ENCODE measurements around the gene CTSV. TPM values are rescaled to one million over a fixed set of nuclear protein-coding genes. Genes with fewer than 3 reads are reported as not detected.
A peak's percentile ranks its signal among the peaks of the same experiment; 100 is the strongest.
"Not testable (repeated sequence)": the region's sequence is repeated elsewhere in the genome, so short reads cannot be mapped to it uniquely, and the experiment has no call there.

CTSV gene
- under 1 TPM in 3 of 7 donors, not detected in 4; 0.09 to 0.30 (median 0.23) TPM for total RNA-seq
- under 1 TPM; 0.06 to 0.17 (median 0.07) TPM for polyA plus RNA-seq
- long read RNA-seq, donor 1: 0 reads
- long read RNA-seq, donor 2: 0 reads

DNA sequence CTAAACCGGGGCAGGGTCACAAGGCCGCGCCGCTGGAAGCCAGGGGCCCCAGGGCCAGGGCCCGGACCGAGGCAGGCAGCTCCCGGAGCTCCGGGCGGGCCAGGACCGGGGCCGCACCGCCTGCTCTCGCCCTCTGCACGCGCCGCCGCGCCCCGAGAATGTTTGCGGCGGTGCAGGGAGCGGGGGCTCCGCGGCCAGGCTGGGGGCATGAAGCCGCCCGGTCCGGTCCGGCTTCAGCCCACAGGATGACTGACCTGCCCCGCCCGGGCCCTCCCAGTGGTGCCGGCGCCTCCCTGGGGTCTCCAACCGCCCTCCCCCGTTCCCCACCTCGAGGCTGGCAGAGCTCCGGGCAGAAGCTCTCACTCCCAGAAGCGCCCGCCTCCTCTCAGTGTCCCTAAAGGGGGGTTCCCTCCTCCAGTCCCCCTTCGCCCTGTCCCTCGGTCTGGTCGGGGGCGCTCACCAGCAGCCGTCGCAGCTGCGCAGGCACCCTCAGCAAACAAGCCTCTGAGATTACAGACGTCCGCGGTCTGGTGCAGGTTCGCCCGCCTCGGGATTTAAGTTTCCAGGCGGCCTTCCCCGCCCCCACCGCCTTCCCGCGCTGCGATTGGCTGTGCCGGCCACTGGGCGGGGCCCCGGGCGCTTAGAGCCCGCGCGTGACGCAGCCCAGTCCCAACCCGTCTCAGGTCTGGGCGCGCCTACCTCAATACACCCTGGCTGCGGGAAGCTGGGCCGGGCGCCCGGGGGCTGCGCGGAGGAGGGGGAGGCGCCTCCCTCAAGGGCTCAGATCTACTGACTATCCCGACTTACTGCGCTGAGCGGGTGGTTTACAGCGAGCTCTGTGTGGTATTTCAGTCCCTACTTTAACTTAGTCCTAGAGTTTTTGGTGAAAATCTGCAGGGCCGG is at the start of gene CTSV:
TSS of gene CTSV (minus strand) at position 532 of the 903 bp plus-strand sequence. CDS start 1,099 bp downstream, outside the sequence.
- no peak within 1 kb of the TSS for H3K27ac ChIP-seq
- no peaks in the 10 kb centered on the region for H3K36me3 ChIP-seq
- intact Hi-C loops (cut with DNase I; ENCODE audit: low total_unique reads): no loop called here
- H3K27me3 ChIP-seq (replicated peaks in 1 of 7): peaks cover 0 to 76% (median 33%) of the 10 kb centered on the region in 7 donors
- H3K4me3 ChIP-seq: peak within 1 kb of the TSS; percentile 32 to 77 (median 52)
- peak; percentile 91 for DNase-seq
- H3K4me1 ChIP-seq: peaks cover 0 to 18% (median 14%) of the 10 kb centered on the region in 6 donors
- 2 to 5% (median 2%) methylated on average over 46 to 80 of the region's 80 CpGs for WGBS, 5 donors
- TF ChIP-seq, protein P1, sequence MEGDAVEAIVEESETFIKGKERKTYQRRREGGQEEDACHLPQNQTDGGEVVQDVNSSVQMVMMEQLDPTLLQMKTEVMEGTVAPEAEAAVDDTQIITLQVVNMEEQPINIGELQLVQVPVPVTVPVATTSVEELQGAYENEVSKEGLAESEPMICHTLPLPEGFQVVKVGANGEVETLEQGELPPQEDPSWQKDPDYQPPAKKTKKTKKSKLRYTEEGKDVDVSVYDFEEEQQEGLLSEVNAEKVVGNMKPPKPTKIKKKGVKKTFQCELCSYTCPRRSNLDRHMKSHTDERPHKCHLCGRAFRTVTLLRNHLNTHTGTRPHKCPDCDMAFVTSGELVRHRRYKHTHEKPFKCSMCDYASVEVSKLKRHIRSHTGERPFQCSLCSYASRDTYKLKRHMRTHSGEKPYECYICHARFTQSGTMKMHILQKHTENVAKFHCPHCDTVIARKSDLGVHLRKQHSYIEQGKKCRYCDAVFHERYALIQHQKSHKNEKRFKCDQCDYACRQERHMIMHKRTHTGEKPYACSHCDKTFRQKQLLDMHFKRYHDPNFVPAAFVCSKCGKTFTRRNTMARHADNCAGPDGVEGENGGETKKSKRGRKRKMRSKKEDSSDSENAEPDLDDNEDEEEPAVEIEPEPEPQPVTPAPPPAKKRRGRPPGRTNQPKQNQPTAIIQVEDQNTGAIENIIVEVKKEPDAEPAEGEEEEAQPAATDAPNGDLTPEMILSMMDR (IDR thresholded peaks at IDR 0.05 in 8 of 11, conservative IDR thresholded peaks at IDR 0.05 in 3 of 11): no peak
- TF ChIP-seq POLR2A (IDR thresholded peaks at IDR 0.05) (no peak), POLR2AphosphoS5 (IDR thresholded peaks at IDR 0.05) (peak; percentile 29 to 69 (median 67))
- H3K9me3 ChIP-seq: peaks cover 0 to 3% (median 0%) of the 10 kb centered on the region in 8 donors

DNA sequence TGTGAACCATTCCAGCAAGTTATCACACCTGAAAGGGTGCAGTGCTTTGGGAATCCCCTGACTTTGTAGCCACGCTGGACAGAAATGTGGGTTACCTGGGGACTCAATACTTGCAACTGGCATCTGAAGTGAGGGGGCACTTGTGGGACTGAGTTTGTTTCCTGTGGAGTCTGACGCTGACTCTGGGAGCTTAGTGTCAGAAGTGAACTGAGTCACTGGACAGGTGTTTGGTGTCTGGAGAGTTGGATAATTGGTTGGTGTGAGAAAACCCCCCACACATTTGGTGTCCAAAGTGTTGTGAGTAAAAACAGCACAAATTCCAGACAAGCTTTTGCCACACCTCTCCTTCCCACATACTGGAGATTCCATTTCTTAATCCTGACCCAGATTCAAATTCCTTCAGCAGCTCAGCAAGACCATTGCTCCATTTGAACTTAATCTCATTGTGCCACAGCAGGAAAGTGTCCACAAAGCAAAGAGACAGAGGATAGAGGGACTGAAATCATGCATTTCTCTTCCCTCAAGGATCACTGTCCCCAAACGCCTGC is 48.8 kb upstream of the CTSV start:
- intact Hi-C loops (cut with DNase I; ENCODE audit: low total_unique reads); DNase-seq; H3K27ac ChIP-seq; H3K4me1 ChIP-seq; H3K4me3 ChIP-seq; H3K36me3 ChIP-seq; H3K9me3 ChIP-seq: not testable (repeated sequence)
- WGBS, 5 donors: 53 to 65% (median 58%) methylated on average over 3 of the region's 3 CpGs
- H3K27me3 ChIP-seq (replicated peaks in 1 of 7): peaks cover 0 to 39% (median 3%) of the 10 kb centered on the region in 7 donors

DNA sequence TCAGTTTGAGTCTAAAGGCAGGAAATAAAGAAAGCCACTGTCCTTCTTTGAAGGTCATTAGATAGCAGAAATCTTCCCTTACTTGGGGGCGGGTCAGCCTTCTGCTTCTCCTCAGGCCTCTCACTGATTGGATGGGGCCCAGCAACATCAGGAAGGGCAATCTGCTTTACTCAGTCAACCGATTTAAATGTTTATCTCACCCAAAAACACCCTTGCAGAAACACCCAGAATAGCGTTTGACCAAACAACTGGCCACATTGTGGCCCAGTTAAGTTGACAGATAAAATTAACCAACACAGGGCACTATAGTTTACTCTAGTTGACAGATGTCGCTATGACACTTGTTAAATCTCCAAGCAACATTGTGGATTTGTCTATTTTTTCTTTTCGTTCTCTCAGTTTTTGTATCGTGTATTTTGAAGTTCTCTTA is 45.6 kb upstream of the CTSV start:
- H3K4me1 ChIP-seq: not testable (repeated sequence)

DNA sequence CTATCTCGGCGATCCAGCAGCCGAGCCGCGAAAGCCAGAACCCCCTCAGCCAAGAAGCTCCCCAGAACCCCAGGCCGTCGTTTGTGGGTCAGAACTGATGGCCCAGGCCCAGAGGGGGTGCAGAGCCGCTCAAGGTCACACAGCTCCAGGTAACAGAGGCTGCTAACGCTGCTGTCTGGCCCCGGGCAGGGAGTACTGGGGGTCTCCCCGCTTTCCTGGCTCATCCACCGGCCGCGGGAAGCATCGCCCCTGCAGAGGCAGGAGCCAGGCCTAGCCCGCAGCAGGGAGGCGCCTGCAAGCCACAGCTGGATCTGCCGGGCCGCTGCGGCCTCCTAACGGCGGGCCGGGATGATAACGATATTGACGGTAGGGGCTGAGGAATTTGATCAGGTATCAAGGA is 39.4 kb upstream of the CTSV start:
- Histone ChIP-seq H3K36me3 (no peaks in the 10 kb centered on the region), H3K4me3 (no peak overlapping the region), H3K27me3 (replicated peaks in 1 of 7) (peaks cover 0 to 57% (median 27%) of the 10 kb centered on the region in 7 donors), H3K9me3 (peaks cover 0 to 9% (median 4%) of the 10 kb centered on the region in 8 donors), H3K4me1 (no peaks in the 10 kb centered on the region), H3K27ac (no peak overlapping the region)
- WGBS, 5 donors: 54 to 68% (median 60%) methylated on average over 11 to 25 of the region's 25 CpGs
- intact Hi-C loops (cut with DNase I; ENCODE audit: low total_unique reads): no loop called here
- no peak for TF ChIP-seq POLR2A (IDR thresholded peaks at IDR 0.05)
- TF ChIP-seq, protein P1 (IDR thresholded peaks at IDR 0.05 in 8 of 11, conservative IDR thresholded peaks at IDR 0.05 in 3 of 11): no peak
- TF ChIP-seq POLR2AphosphoS5 (IDR thresholded peaks at IDR 0.05): no peak
- no peak for DNase-seq

More for the DNA sequence above, 45.6 kb upstream of the CTSV start:
- H3K27me3 ChIP-seq (replicated peaks in 1 of 7): peaks cover 0 to 24% (median 0%) of the 10 kb centered on the region in 7 donors
- H3K9me3 ChIP-seq; DNase-seq; H3K27ac ChIP-seq; H3K36me3 ChIP-seq; H3K4me3 ChIP-seq; intact Hi-C loops (cut with DNase I; ENCODE audit: low total_unique reads): not testable (repeated sequence)
- WGBS, 5 donors: 77 to 87% (median 80%) methylated on average over 6 of the region's 6 CpGs
